IPS-20b (cell line): ENCODE data around the gene OR13H1.
"Not testable (repeated sequence)": the region's sequence is repeated elsewhere in the genome, so short reads cannot be mapped to it uniquely, and the experiment has no call there.

Source experiments
- H3K27ac ChIP-seq: one replicate; pipeline ENCODE4 v1.5.1; 2013; ENCODE audit warnings: low read length
- H3K27me3 ChIP-seq: 2 replicates; pipeline ENCODE4 v1.6.1; 2013; ENCODE audit warnings: mild to moderate bottlenecking, low read length, inconsistent platforms; ENCODE audit not compliant: insufficient read depth
- H3K36me3 ChIP-seq: 2 replicates; pipeline ENCODE4 v1.6.1; 2013; ENCODE audit warnings: low read depth, mild to moderate bottlenecking, inconsistent platforms, low read length, moderate library complexity; ENCODE audit not compliant: insufficient read depth
- H3K4me1 ChIP-seq: 2 replicates; pipeline ENCODE4 v1.6.1; 2013; ENCODE audit warnings: mild to moderate bottlenecking, control low read depth, inconsistent platforms, low read length, moderate library complexity; ENCODE audit not compliant: insufficient read depth
- H3K4me3 ChIP-seq: 2 replicates; pipeline ENCODE4 v1.5.1; 2013; ENCODE audit warnings: mild to moderate bottlenecking, low read length, inconsistent platforms
- H3K9ac ChIP-seq: 2 replicates; pipeline ENCODE4 v1.6.1; 2013; ENCODE audit warnings: low read depth, mild to moderate bottlenecking, inconsistent platforms, low read length, moderate library complexity
- H3K9me3 ChIP-seq: 2 replicates; pipeline ENCODE4 v1.6.1; 2013; ENCODE audit warnings: mild to moderate bottlenecking, low read depth, low read length, inconsistent platforms; ENCODE audit not compliant: insufficient read depth

OR13H1 gene

GRCh38 chrX:131572372-131573014 lies 28.6 kb downstream of the OR13H1 start:
- H3K36me3 ChIP-seq: no peaks in the 10 kb centered on the region
- H3K4me1 ChIP-seq: no peaks in the 10 kb centered on the region
- no peak overlapping the region for H3K4me3 ChIP-seq
- no peaks in the 10 kb centered on the region for H3K27me3 ChIP-seq
- no peak overlapping the region for H3K9ac ChIP-seq
- no peaks in the 10 kb centered on the region for H3K9me3 ChIP-seq
- no peak overlapping the region for H3K27ac ChIP-seq

GRCh38 chrX:131577413-131577812 lies 33.5 kb downstream of the OR13H1 start:
- H3K27me3 ChIP-seq: no peaks in the 10 kb centered on the region
- H3K4me3 ChIP-seq: peak overlapping the region; percentile 76

GRCh38 chrX:131577999-131578734 lies 34.3 kb downstream of the OR13H1 start:
- Histone ChIP-seq H3K36me3 (no peaks in the 10 kb centered on the region), H3K9ac (peak overlapping the region; percentile 66; the same call in 1 of the 2 replicates), H3K4me1 (no peaks in the 10 kb centered on the region), H3K9me3 (no peaks in the 10 kb centered on the region), H3K4me3 (peak overlapping the region; percentile 76), H3K27ac (no peak overlapping the region), H3K27me3 (no peaks in the 10 kb centered on the region)

More at GRCh38 chrX:131577413-131577812, 33.5 kb downstream of the OR13H1 start:
- Histone ChIP-seq H3K36me3 (no peaks in the 10 kb centered on the region), H3K9ac (peak overlapping the region; percentile 66; the same call in 1 of the 2 replicates), H3K4me1 (no peaks in the 10 kb centered on the region), H3K9me3 (no peaks in the 10 kb centered on the region), H3K27ac (no peak overlapping the region)

GRCh38 chrX:131578735-131579367 lies 35.0 kb downstream of the OR13H1 start:
- peak overlapping the region; percentile 66; the same call in 1 of the 2 replicates for H3K9ac ChIP-seq
- H3K9me3 ChIP-seq, H3K27ac ChIP-seq, H3K36me3 ChIP-seq, H3K4me1 ChIP-seq, H3K27me3 ChIP-seq: not testable (repeated sequence)
- peak overlapping the region; percentile 76 for H3K4me3 ChIP-seq

GRCh38 chrX:131588995-131589394 lies 45.1 kb downstream of the OR13H1 start:
- Histone ChIP-seq H3K4me3 (no peak overlapping the region), H3K4me1 (no peaks in the 10 kb centered on the region), H3K36me3 (no peaks in the 10 kb centered on the region), H3K27ac (no peak overlapping the region), H3K9ac (no peak overlapping the region), H3K27me3 (no peaks in the 10 kb centered on the region), H3K9me3 (no peaks in the 10 kb centered on the region)
